ENCODE results near the gene TIMP1.
A peak's percentile ranks its signal among the peaks of the same experiment; 100 is the strongest.

TIMP1 gene

DNA sequence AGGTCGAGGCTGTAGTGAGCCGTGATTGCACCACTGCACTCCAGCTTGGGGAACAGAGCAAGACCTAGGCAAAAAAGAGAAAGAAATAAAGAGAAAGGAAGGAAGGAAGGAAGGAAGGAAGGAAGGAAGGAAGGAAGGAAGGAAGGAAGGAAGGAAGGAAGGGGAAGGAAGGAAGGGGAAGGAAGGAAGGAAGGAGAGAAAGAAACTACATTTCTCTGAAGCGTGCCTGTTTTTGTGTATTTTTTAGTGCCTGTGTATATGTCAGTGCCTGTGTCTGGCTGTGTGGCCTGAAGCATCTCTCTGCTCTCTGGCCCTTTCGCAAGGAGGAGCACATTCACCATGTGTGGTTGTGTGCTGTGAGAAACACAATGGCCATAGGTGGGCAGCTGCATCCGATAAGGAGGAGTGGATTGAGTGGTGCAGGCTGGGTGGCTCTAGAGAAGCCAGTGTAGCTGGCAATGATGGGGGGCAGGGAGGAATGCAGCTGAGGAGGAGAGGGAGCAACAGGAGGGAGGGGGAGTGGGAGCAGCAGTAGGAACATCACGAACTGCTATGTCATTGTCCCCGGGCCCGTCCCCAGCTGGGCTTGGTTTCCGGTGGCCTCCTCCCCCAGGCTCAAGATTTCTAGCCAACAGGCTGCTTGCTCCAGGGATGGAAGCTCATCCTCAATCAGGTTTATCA lies 26.0 kb downstream of the TIMP1 start:
- DNase-seq: no peak

GRCh38 chrX:47610511-47610910 lies 28.3 kb downstream of the TIMP1 start:
- no peak for DNase-seq

DNA sequence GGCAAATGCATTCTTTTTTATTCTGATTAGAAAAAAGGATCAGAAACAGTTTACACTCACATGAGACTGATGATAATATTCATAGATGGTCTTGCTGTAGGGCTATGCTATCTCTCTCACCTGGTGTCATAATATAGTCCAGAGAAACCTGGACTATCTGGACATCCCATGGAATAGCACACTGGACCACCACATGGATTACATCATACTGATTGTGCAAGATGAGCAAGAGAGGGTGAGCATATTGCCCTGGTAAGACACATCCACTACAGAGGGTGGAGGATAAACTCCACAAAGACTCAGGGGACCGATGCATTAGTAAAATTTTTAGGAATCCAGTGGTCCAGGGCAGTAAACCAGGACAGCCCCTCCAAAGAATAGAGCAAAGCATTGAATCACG lies 29.3 kb downstream of the TIMP1 start:
- no peak for DNase-seq

DNA sequence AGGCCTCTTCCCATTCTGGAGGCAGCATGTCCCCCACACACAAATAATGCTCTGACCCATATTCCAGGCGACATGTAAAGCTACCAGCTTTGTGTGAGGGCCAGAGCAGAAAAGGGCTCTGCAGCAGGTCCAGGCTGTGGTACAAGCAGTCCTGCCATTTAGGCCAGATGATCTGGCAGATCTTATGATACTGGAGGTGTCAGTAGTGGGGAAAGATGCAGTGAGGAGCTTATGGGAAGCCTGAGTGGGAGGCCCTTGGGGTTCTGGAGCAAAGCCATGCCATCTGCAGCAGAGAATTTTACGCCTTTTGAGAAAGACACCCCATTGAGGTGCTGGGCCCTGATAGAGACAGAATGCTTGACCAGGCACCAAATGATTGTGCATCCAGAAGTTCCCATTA lies 29.7 kb downstream of the TIMP1 start:
- no peak for DNase-seq

DNA sequence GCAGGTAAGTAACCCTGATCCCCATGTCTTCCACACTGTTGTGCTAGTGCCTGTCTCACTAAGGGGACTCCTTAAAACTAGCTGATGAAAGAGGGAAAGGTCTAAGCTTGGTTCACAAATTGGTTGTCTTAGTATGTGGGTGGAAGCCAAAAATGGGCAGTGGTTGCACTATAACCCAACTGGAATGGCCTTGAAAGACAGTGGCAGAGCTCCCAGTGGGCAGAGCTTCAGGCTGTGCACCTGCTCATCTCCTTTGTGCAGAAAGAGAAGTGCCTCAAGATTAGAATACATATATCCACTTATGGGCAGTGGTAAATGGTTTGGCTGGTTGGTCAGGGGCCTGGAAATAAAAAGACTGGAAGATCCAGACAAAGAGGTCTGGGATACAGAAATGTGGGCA lies 30.2 kb downstream of the TIMP1 start:
- DNase-seq: no peak

DNA sequence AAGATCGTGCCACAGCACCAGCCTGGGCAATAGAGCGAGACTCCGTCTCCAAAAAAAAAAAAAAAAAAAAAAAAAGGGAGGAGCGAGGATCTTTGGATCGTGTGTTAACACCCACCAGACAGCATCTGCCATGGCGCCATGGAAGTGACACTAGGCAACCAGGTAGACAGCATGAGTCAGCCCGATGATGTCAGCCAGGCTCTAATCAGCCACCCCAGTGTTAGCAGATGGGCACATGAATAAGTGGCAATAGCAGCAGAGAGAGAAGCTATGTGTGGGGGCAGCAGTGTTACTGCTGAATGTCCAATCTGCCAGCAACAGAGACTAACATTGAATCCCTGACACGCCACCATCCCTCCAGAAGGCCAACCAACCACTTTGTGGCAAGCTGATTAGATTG lies 30.8 kb downstream of the TIMP1 start:
- DNase-seq: no peak

GRCh38 chrX:47614618-47615017 lies 32.4 kb downstream of the TIMP1 start:
- no peak for DNase-seq

DNA sequence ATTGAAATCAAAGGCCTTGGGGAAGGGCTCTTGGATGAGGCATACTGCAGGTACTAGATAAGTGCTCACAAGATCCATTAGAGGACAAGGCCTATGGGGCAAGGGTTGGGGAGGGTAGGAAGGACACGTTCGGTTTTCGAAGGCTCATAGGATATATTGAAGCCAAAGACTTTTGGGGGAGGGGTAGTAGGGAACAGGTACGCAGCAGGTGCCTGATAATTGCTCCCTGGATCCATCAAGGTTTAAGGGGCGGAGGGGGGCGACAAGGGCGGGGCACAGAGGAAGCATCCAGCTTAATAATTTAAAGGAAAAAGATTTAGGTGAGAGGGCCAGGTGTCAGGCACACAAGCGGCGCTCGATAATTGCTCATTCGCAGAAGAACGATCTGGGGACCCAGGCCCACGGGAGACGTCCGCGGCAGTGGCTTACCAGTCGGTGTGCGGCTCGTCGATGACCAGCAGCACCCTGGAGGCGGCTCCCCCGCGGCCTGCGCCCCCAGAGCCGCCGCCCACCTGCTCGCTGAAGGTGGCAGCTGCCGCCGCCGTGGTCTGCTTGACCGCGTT lies 36.8 kb downstream of the TIMP1 start:
- DNase-seq: no peak

- DNase-seq: peak; percentile 87
Observed at GRCh38 chrX:47619486-47620302, 37.5 kb downstream of the TIMP1 start, which contains the start of gene SYN1. TSS of gene SYN1 (minus strand) at chrX:47619857. CDS start at chrX:47619728, 129 bp downstream.

DNA sequence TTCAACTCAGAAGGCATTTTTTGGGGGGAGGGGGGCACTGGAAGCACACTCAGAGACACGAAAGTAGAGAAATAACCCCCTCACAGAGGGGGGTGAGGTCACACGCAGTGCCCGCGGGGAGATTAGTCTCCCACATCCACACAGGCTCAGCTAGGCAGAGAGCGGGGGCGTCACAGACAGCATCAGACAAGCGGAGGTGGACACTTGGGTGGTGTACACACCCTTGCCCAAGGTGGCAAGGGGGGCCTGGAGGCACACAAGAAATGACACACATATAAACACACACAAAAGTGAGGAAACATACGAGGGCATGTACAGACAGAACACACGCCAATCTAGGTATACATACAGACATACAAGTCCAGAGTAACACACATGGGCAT lies 38.1 kb downstream of the TIMP1 start:
- DNase-seq: no peak

GRCh38 chrX:47621851-47622250 lies 39.6 kb downstream of the TIMP1 start:
- no peak for DNase-seq

- peak; percentile 61 for DNase-seq
Observed at GRCh38 chrX:47623540-47624027, 41.3 kb downstream of the TIMP1 start.

DNA sequence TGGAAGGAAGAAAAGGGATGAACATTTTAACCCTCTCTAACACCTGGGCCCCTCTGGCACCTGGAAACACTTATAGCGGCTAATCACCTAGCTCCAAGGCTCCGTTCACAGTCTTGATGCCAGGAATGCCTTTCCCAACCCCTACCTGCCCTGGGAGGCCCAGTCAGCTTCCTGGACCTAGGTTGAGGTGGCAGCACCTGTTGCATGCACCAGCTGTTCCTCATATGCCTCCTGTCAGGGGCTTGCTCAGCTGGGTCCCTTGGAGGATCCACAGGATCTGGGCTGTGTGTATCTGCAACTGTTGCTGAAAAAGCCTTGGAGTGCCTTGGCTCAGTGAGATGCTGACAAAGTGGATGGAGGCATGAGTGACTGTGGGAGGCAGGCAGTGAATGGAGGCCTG lies 43.1 kb downstream of the TIMP1 start:
- no peak for DNase-seq

DNA sequence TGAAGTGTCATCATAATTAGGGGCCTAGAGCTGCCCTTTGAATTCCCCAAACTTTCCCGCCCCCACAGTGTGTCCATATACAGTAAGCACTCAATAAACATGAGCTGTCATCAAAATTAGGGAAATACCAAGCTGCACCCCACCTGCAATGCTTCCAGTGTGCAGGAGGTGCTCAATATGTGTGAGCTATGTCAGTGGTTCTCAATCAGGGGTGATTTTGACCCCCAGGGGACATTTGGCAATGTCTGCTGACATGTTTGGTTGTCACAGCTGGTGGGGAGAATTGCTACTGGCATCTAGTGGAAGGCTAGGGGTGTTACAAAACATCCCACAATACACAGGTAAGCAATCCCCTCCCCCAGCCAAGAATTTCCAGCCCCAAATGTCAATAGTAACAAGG lies 46.7 kb downstream of the TIMP1 start:
- peak; percentile 24 for DNase-seq

- peak; percentile 19 for DNase-seq
Observed at GRCh38 chrX:47629419-47630200, 47.4 kb downstream of the TIMP1 start, which contains the start of gene CFP. TSS of gene CFP (minus strand) at chrX:47629930. CDS start at chrX:47629844, 86 bp downstream.

DNA sequence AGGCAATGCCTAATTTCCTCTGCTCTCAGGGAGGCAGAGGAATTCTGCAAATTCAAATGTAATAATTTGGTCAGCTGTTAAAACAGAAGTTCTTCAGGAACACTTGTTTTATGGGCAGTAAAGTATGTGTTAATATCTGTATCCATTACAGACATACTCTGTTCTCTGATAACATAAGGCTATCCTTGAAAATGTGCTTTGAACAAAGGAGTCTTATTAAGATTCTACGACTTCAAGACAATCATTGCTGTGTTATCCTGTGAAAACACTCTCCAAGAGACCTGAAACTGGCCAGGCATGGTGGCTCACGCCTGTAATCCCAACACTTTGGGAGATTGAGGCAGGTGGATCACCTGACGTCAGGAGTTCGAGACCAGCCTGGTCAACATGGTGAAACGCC lies 49.4 kb downstream of the TIMP1 start:
- no peak for DNase-seq

DNA sequence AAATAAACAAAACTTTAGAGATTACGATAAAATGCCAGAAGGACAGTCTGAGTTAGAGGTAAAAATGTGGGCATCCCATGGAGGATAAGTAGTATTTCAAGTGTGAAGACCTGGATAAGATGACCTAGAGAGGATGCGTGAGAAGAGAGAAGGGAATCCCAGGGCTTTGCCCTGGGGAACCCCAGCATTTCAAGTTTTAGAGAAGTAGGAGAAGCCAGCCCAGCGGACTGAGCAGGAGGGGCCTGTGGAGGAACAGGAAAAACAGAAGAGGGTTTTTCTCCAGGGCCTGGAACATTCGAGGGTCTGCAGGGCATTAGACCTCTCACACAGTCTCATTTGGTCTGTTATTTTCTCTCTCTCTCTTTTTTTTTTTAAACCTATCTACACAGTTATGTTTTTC lies 50.4 kb downstream of the TIMP1 start:
- DNase-seq: no peak

DNA sequence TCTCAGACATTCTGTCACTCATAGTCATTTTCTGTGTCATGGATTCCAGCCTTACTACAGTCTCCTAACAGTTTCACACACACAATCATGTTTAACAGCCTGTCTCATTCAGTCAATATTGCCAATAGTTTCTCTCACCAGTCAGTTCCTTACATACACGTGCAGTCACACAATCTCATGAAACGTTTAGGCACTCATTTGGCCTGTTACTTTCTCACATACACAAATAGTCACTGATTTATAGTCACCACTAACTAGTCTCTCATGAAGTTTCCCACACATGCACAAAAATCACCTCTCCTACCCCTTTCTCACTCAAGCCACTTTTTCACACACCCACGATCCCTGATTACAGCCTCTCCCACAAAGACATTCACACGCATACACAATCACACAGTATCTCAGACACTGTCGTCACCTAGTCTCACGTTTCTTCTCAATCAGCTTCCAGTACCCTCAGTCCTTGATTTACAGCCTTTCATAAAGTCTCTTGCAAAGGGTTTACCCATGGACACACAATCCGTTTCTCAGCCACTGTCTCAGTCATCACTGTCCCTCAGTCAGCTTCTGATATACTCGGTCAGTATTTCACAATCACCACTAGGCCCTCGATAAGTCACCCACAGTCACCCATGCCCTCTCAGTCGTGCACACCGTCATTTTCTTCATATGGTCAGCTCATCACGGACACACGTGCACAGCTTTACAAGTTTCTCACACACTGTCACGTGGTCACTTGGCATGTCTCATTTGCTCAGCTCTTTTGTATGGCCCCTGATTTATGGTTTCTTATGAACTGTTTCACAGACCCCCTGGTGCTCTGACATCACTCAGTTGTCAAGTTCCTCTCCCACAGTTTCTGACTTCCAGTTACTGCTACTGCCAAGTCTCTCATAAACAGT lies 51.7 kb downstream of the TIMP1 start:
- no peak for DNase-seq

- DNase-seq: peak; percentile 28
Observed at GRCh38 chrX:47634871-47635575, 52.8 kb downstream of the TIMP1 start.
